Gastrocnemius medialis (tissue), 4 donors: ENCODE measurements around the gene SDS. TPM values are rescaled to one million over a fixed set of nuclear protein-coding genes. Genes with fewer than 3 reads are reported as not detected.

Experiments used
- ATAC-seq, 2 donors: fragments of 150-250 bp; one replicate each; pipeline ENCODE4 v1.9.1; 2016
- DNase-seq, 2 donors: peaks; one replicate each; pipeline ENCODE4 v3.0.0-alpha.2; 2019
- H3K27ac ChIP-seq, 4 donors: fragments of 200-600 bp; sonication (generic); 1 replicate in 1 of 4; 2 replicates in 3 of 4; pipeline ENCODE4 v1.5.1; 2016 to 2018; ENCODE audit warnings: mild to moderate bottlenecking in 2 of 4, moderate library complexity in 1 of 4
- H3K27me3 ChIP-seq, 3 donors: fragments of 200-600 bp; sonication (generic) in 2 of 3; 1 replicate in 1 of 3; 2 replicates in 2 of 3; pipeline versions ENCODE4 v1.5.1 to v1.6.0; 2016 to 2019; ENCODE audit warnings: mild to moderate bottlenecking in 1 of 3, moderate library complexity in 1 of 3
- H3K36me3 ChIP-seq, 2 donors: fragments of 200-600 bp; sonication (generic) in 1 of 2; one replicate each; pipeline ENCODE4 v1.5.1; 2017 to 2018
- H3K4me1 ChIP-seq, 2 donors: fragments of 200-600 bp; sonication (generic) in 1 of 2; one replicate each; pipeline ENCODE4 v1.5.1; 2016 to 2017; ENCODE audit warnings: mild to moderate bottlenecking in 2 of 2
- H3K4me3 ChIP-seq, 4 donors: fragments of 200-600 bp; sonication (generic) in 3 of 4; 1 replicate in 1 of 4; 2 replicates in 3 of 4; pipeline ENCODE4 v1.5.1; 2016 to 2019; ENCODE audit warnings: mild to moderate bottlenecking in 2 of 4
- H3K9me3 ChIP-seq, 3 donors: fragments of 200-600 bp; sonication (generic) in 2 of 3; 1 replicate in 1 of 3; 2 replicates in 2 of 3; pipeline ENCODE4 v1.5.1; 2016 to 2019
- POLR2A ChIP-seq, 2 donors: fragments of 450-650 bp; IDR thresholded peaks; one replicate each; pipeline ENCODE4 v1.6.1; 2017; ENCODE audit warnings: antibody characterized with exemption in 2 of 2, mild to moderate bottlenecking in 2 of 2, moderate library complexity in 2 of 2
- in situ Hi-C, 4 donors: fragments of 200-750 bp; cut with MboI; loops; one replicate each; pipeline versions ENCODE4 v1.15.0 to v1.8.0; 2017; ENCODE audit warnings: low sequenced_read_pairs in 4 of 4
- intact Hi-C: fragments of 100-400 bp; cut with DNase I; formaldehyde crosslinking; loops from one replicate; pipeline ENCODE4 v1.15.1; 2023; ENCODE audit warnings: low total_unique reads
- total RNA-seq, 4 donors: library from RNA; depleted of rRNA; stranded (reverse); fragments of >200 nt; gene quantifications; one replicate each; pipeline versions ENCODE4 v1.1.0 to v1.2.3, GENCODE V29; 2016
- TF ChIP-seq, protein P1 (sequence below), 5 experiments: fragments of 450-650 bp in 3 of 5; fragments of 200-600 bp in 2 of 5; sonication (generic) in 2 of 5; IDR thresholded peaks in 4 of 5; conservative IDR thresholded peaks in 1 of 5; 1 replicate in 4 of 5; 2 replicates in 1 of 5; pipeline ENCODE4 v1.5.1; 2016 to 2019; ENCODE audit warnings: antibody characterized with exemption in 5 of 5, mild to moderate bottlenecking in 3 of 5, moderate library complexity in 3 of 5

SDS gene
- total RNA-seq, 4 donors from 2014 or later, result 0.34 to 2.4 (median 0.86) TPM

- DNase-seq (no peak), ATAC-seq (no peak)
- Histone ChIP-seq H3K4me3 (no peak overlapping the region), H3K9me3 (no peaks in the 10 kb centered on the region), H3K36me3 (no peaks in the 10 kb centered on the region), H3K27me3 (no peaks in the 10 kb centered on the region), H3K27ac (no peak overlapping the region), H3K4me1 (no peaks in the 10 kb centered on the region)
- in situ Hi-C loops (loop anchor here in 1 of 4 donors (25.0 kb wide), 1 partner anchor 125 kb away; no protein-coding TSS in a partner anchor), intact Hi-C loops (no loop called here)
- no peak for TF ChIP-seq POLR2A (IDR thresholded peaks at IDR 0.05)
- TF ChIP-seq, protein P1, sequence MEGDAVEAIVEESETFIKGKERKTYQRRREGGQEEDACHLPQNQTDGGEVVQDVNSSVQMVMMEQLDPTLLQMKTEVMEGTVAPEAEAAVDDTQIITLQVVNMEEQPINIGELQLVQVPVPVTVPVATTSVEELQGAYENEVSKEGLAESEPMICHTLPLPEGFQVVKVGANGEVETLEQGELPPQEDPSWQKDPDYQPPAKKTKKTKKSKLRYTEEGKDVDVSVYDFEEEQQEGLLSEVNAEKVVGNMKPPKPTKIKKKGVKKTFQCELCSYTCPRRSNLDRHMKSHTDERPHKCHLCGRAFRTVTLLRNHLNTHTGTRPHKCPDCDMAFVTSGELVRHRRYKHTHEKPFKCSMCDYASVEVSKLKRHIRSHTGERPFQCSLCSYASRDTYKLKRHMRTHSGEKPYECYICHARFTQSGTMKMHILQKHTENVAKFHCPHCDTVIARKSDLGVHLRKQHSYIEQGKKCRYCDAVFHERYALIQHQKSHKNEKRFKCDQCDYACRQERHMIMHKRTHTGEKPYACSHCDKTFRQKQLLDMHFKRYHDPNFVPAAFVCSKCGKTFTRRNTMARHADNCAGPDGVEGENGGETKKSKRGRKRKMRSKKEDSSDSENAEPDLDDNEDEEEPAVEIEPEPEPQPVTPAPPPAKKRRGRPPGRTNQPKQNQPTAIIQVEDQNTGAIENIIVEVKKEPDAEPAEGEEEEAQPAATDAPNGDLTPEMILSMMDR (IDR thresholded peaks at IDR 0.05 in 4 of 5, conservative IDR thresholded peaks at IDR 0.05 in 1 of 5), result no peak
Observed at GRCh38 chr12:113437729-113438100, 34.0 kb upstream of the SDS start.

DNA sequence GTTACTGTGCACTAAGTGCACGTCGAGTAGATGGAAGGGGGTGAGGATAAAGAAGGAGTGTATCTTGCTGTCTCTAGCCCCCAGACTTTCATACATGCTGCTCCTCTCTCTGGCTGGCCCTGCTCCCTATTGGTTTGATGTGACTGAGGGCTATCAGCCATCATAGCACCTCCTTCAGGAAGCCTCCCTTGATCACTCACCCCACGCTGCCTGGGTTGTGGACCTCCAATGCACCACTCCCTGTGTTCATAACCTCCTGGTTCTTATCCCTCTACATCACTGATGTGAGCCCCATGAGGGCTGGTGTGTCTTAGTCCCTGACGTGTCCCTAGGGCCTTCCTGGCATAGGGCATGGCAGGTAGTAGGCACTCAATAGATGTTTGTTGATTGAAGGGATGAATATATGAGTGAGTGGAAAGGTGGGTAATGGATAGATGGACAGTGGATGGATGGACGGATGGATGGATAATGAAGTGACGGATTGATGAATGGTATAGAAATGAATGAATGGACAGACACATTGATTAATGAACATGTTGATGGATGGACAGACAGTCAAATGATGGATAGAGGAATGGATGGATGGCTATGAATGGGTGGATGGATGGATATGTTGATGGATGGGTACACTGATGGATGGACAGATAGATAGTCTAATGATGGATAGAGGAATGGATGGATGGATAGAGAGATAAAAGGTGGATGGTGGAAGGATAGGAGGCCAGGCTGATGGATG, 33.5 kb upstream of the SDS start:
- ATAC-seq (no peak), DNase-seq (no peak)
- H3K36me3 ChIP-seq, result no peaks in the 10 kb centered on the region
- H3K4me3 ChIP-seq, result no peak overlapping the region
- no peak overlapping the region for H3K27ac ChIP-seq
- no peaks in the 10 kb centered on the region for H3K4me1 ChIP-seq
- H3K27me3 ChIP-seq, result no peaks in the 10 kb centered on the region
- intact Hi-C loops (no loop called here), in situ Hi-C loops (loop anchor here in 1 of 4 donors (25.0 kb wide), 1 partner anchor 125 kb away; no protein-coding TSS in a partner anchor)
- TF ChIP-seq, protein P1 (IDR thresholded peaks at IDR 0.05 in 4 of 5, conservative IDR thresholded peaks at IDR 0.05 in 1 of 5), result no peak
- no peak for TF ChIP-seq POLR2A (IDR thresholded peaks at IDR 0.05)
- no peaks in the 10 kb centered on the region for H3K9me3 ChIP-seq

DNA sequence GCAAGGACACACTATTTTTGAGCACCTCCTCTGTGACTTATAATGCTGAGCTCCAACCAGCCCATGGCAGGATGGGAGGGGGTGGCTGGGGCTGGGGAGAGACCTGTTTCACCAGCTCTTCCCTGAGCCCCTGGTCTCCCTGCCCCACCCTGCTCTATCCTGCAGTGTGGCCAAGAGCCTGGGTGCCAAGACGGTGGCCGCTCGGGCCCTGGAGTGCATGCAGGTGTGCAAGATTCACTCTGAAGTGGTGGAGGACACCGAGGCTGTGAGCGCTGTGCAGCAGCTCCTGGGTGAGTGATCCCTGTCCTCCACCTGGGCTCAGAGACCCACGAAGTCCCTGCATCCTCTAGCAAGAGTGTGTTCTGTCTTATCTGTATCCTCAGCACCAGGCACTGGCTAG, 32.9 kb upstream of the SDS start:
- ATAC-seq, result no peak
- in situ Hi-C loops (loop anchor here in 1 of 4 donors (25.0 kb wide), 1 partner anchor 124 kb away; no protein-coding TSS in a partner anchor), intact Hi-C loops (no loop called here)
- Histone ChIP-seq H3K4me1 (no peaks in the 10 kb centered on the region), H3K4me3 (no peak overlapping the region), H3K27ac (no peak overlapping the region), H3K36me3 (no peaks in the 10 kb centered on the region), H3K27me3 (no peaks in the 10 kb centered on the region), H3K9me3 (no peaks in the 10 kb centered on the region)
- TF ChIP-seq, protein P1 (IDR thresholded peaks at IDR 0.05 in 4 of 5, conservative IDR thresholded peaks at IDR 0.05 in 1 of 5), result no peak
- TF ChIP-seq POLR2A (IDR thresholded peaks at IDR 0.05), result no peak
- no peak for DNase-seq

- no peak for DNase-seq
- Histone ChIP-seq H3K36me3 (no peaks in the 10 kb centered on the region), H3K27me3 (no peaks in the 10 kb centered on the region), H3K27ac (no peak overlapping the region), H3K4me1 (no peaks in the 10 kb centered on the region), H3K9me3 (no peaks in the 10 kb centered on the region), H3K4me3 (no peak overlapping the region)
- ATAC-seq, result no peak
- in situ Hi-C loops (loop anchor here in 1 of 4 donors (25.0 kb wide), 1 partner anchor 123 kb away; no protein-coding TSS in a partner anchor), intact Hi-C loops (no loop called here)
- TF ChIP-seq, protein P1 (IDR thresholded peaks at IDR 0.05 in 4 of 5, conservative IDR thresholded peaks at IDR 0.05 in 1 of 5), result no peak
- no peak for TF ChIP-seq POLR2A (IDR thresholded peaks at IDR 0.05)
Observed at GRCh38 chr12:113435367-113435766, 31.7 kb upstream of the SDS start.
